AG04449 (cell line): ENCODE measurements around the gene ZFPM1.

ENCODE experiments used
- CTCF ChIA-PET: fragments of 350-600 bp; formaldehyde crosslinking; extraction: SDS; loops from one replicate; lab custom pipeline; 2021; ENCODE audit warnings: antibody characterized with exemption; lab: Yijun Ruan, JAX
- POLR2A ChIA-PET: fragments of 400-600, 350-600 bp; formaldehyde crosslinking; extraction: SDS; loops from one replicate; lab custom pipeline; 2020; ENCODE audit warnings: antibody characterized with exemption, inconsistent platforms; lab: Yijun Ruan, JAX
- DNase-seq: peaks from one replicate; pipeline ENCODE4 v3.0.0-alpha.2; 2010; ENCODE audit warnings: low read depth, low spot score
- H3K4me3 ChIP-seq: 2 replicates; pipeline ENCODE4 v1.5.1; 2011; ENCODE audit warnings: low read depth, mild to moderate bottlenecking, control low read depth, low read length
- TF ChIP-seq, protein P1 (sequence below): IDR thresholded peaks from one replicate; pipeline ENCODE4 v1.5.1; 2011; ENCODE audit warnings: mild to moderate bottlenecking, moderate library complexity, low read length, control low read depth, inconsistent platforms; ENCODE audit not compliant: insufficient read depth; ENCODE audit errors: missing control alignments

ZFPM1 gene

DNA sequence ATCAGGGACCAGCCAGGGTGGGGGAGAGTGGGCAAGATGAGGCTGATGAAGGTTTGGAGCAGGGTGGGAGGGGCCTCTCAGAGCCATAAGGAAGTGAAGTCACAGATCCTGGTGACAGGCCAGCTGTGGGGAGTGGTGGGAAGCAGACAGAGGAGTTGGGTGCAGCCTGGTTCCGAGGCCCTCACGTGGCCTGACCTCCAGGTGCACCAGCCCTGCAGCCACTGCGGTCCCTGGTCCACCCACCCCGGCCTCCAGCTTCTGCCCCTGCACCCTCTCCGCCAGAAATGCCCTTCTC lies 3.9 kb upstream of the ZFPM1 start:
- TF ChIP-seq, protein P1, sequence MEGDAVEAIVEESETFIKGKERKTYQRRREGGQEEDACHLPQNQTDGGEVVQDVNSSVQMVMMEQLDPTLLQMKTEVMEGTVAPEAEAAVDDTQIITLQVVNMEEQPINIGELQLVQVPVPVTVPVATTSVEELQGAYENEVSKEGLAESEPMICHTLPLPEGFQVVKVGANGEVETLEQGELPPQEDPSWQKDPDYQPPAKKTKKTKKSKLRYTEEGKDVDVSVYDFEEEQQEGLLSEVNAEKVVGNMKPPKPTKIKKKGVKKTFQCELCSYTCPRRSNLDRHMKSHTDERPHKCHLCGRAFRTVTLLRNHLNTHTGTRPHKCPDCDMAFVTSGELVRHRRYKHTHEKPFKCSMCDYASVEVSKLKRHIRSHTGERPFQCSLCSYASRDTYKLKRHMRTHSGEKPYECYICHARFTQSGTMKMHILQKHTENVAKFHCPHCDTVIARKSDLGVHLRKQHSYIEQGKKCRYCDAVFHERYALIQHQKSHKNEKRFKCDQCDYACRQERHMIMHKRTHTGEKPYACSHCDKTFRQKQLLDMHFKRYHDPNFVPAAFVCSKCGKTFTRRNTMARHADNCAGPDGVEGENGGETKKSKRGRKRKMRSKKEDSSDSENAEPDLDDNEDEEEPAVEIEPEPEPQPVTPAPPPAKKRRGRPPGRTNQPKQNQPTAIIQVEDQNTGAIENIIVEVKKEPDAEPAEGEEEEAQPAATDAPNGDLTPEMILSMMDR: no peak
- ChIA-PET POLR2A (no interaction called here), CTCF (interaction anchor here (0.7 to 1.4 kb wide), 3 partner anchors 11 to 492 kb away, joined by 3 to 13 read pairs (median 3); no protein-coding TSS in a partner anchor)
- no peak for DNase-seq
- no peak overlapping the region for H3K4me3 ChIP-seq

DNA sequence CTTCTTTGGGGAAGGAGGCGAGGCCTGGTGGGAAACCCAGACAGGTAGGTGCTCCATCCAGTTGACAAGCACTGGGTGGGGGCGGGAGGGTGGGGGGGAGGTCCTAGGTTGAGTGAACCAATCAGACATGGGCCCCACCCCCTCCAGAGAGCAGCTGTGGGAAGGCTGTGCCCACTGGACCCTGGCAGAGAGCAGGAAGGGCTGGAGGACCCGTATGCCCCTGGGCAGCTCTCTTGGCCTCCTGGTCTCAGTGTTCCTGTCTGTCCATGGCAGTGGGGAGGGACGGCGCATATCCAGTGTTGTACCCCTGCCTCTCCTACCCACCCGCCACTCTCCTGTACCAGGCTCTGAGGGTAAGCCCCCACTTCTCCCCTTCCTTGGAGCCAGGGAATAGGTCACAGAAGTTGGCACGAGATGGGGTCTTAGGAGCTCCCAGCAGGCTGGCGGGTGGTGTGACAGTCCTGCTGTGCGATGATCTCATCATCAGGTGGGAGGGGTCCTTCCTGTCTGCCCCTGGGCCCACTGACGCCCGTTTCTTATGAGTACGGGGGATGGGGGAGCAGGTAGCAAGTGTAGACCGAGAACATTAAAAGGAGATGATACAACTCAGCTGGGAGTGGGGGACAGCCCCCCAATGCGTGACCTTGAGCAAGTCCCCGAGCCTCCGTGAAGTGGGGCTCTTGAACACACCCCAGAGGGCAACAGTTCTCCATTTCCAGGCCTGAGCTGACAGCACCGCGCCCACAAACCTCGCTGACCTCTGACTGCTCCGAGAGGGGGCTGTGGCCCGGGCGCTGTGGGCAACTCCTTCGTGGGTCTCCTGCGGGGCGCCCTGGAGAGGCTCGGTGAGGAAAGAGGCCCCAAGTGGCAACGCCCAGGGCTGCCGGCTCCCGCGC lies 1.2 kb upstream of the ZFPM1 start:
- TF ChIP-seq, protein P1: no peak
- CTCF ChIA-PET: interaction anchor here (1.2 to 1.7 kb wide), 3 partner anchors 10 to 109 kb away, joined by 4 to 6 read pairs (median 5); no protein-coding TSS in a partner anchor
- no peak for DNase-seq
- POLR2A ChIA-PET: interaction anchor here (1.0 kb wide), 1 partner anchor 86 kb away, joined by 3 read pairs; no protein-coding TSS in a partner anchor
- no peak overlapping the region; the same call in 1 of the 2 replicates for H3K4me3 ChIP-seq

DNA sequence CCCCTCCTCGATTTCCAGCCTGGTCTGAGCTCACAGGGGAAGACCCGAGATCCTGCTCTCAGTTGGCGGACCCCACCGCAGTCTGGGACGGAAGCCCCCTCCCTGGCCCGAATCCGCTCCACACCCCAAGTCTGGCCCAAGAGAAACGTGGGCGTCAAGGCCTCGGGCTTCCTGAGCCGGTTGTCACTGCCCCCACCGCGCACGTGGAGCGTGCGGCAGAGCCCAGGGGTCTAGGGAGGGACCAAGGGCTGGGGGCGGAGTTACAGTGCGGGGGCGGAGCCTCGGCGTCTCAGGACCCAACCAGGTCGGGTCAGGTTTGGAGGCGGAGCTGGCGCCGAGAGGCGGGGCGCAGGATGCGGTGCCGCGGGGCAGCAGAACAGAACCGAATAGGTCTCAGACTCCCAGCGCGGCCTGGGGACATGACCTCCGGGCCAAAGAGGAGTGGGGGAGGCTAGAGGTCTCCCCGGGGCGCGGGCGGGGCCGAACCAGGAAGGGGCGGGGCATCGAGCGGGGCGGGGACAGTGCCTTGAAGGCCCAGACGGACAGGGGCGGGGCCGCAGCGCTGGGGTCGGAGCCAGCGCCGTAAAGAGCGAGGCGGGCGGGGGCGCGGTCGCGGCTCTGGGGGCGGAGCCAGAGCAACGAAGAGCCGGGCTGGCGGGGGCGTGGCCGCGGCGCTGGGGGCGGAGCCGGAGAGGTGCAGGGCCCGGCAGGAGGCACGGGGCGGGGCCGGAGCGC lies 431 bp upstream of the ZFPM1 start:
- peak overlapping the region; percentile 69 for H3K4me3 ChIP-seq
- CTCF ChIA-PET: interaction anchor here (1.2 to 1.7 kb wide), 3 partner anchors 11 to 108 kb away, joined by 4 to 6 read pairs (median 5); no protein-coding TSS in a partner anchor
- peak; percentile 21 for DNase-seq
- TF ChIP-seq, protein P1: no peak
- POLR2A ChIA-PET: interaction anchor here (1.0 kb wide), 1 partner anchor 85 kb away, joined by 3 read pairs; no protein-coding TSS in a partner anchor

DNA sequence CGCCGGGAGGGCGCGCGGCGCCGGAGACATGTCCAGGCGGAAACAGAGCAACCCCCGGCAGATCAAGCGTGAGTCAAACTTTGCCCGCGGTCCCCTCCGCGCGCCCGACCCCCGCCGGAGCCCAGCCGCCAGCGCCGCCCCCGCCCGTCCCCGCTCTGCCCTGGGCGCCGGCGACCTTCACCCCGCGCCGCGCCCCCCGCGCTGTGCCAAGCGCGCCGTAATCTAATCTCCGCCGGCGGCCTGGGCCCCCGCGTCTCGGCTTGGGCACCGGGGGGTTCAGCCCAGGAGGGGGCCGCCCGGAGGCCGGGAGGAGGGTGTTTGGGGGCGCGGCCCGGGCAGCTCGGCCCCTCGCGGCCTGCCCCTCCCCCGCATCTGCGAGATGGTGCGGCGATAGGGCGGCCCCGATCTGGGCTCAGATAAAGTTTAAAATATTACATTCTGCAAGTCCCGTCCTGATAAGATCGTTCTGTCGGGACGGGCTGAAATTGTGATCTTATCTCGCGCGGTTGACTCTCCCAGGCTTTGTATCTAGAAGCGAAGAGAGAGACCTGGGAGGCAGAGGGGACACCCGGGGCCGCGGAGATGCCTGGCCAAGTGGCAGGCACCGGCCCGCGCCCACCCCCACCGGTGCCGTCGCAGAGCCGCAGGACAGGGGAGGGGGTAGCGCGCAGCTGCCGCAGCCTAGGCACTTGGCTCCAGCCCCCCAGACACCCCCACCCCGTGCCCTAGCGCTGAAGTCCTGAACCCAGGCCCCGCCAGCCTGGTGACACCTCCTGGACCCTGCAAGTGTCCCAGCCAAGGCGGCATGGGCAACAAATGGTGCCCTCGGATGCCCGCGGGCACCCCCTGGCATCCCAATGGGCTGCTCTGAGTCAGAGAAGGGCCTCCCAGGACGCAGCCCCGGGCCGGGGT lies 787 bp downstream of the ZFPM1 start:
- ChIA-PET CTCF (interaction anchor here (1.2 kb wide), 1 partner anchor 107 kb away, joined by 3 read pairs; no protein-coding TSS in a partner anchor), POLR2A (no interaction called here)
- TF ChIP-seq, protein P1: no peak
- no peak for DNase-seq
- peak overlapping the region; percentile 55 for H3K4me3 ChIP-seq

DNA sequence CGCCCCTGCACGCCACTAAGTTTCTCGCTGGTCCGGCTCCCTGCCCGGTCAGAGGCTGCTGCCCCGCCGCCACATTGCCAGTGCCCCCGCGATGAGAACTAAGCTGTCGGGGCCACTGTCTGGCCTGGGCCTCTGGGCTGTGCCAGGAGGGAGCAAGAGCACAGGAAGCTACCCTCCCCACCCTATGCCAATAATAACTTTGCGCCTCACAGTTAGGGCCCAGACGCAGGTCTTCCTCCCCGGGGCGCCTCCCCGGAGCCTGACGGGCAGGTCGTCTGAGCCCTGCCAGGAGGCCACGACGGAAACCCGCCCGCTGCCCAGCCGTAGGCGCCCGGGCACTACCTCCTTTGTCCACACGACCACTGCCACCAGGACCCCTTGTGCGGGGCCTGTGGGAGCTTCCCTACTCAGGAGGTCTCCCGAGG lies 1.5 kb downstream of the ZFPM1 start:
- no peak for DNase-seq
- ChIA-PET CTCF (interaction anchor here (0.9 to 1.2 kb wide), 2 partner anchors 106 to 109 kb away, joined by 3 read pairs; no protein-coding TSS in a partner anchor), POLR2A (no interaction called here)
- TF ChIP-seq, protein P1: no peak
- peak overlapping the region; percentile 55 for H3K4me3 ChIP-seq
